Measurements from ENCODE around the gene NAALADL2.

NAALADL2 gene

GRCh38 chr3:174859756-174860155, 622 bp downstream of the NAALADL2 start:
- no peak for TF ChIP-seq CTCF (IDR thresholded peaks at IDR 0.05; ENCODE audit: control extremely low read depth, extremely low read depth, low read depth, missing control alignments)
- ChIA-PET CTCF (no interaction called here), POLR2A (no interaction called here)
- no peak for DNase-seq (ENCODE audit: extremely low spot score)

- DNase-seq (ENCODE audit: extremely low spot score), result no peak
- ChIA-PET POLR2A (no interaction called here), CTCF (interaction anchor here (1.7 to 2.4 kb wide), 2 partner anchors 10 to 14 kb away, joined by 5 read pairs; no protein-coding TSS in a partner anchor)
These were observed 3.0 kb downstream of the NAALADL2 start for GRCh38 chr3:174862101-174862500.

GRCh38 chr3:174862666-174863065, 3.5 kb downstream of the NAALADL2 start:
- POLR2A ChIA-PET, result no interaction called here
- DNase-seq (ENCODE audit: extremely low spot score), result no peak
- CTCF ChIA-PET, result interaction anchor here (1.6 to 2.4 kb wide), 3 partner anchors 10 to 15 kb away, joined by 3 to 5 read pairs (median 5); no protein-coding TSS in a partner anchor
- no peak for TF ChIP-seq CTCF (IDR thresholded peaks at IDR 0.05; ENCODE audit: control extremely low read depth, extremely low read depth, low read depth, missing control alignments)

More at GRCh38 chr3:174862101-174862500, 3.0 kb downstream of the NAALADL2 start:
- no peak for TF ChIP-seq CTCF (IDR thresholded peaks at IDR 0.05; ENCODE audit: control extremely low read depth, extremely low read depth, low read depth, missing control alignments)

GRCh38 chr3:174863488-174863887, 4.4 kb downstream of the NAALADL2 start:
- CTCF ChIA-PET, result interaction anchor here (1.6 to 2.4 kb wide), 3 partner anchors 9 to 15 kb away, joined by 3 to 5 read pairs (median 5); no protein-coding TSS in a partner anchor
- no peak for DNase-seq (ENCODE audit: extremely low spot score)
- POLR2A ChIA-PET, result no interaction called here
- no peak for TF ChIP-seq CTCF (IDR thresholded peaks at IDR 0.05; ENCODE audit: control extremely low read depth, extremely low read depth, low read depth, missing control alignments)

GRCh38 chr3:174869448-174869847, 10.3 kb downstream of the NAALADL2 start:
- TF ChIP-seq CTCF (IDR thresholded peaks at IDR 0.05; ENCODE audit: control extremely low read depth, extremely low read depth, low read depth, missing control alignments), result no peak
- POLR2A ChIA-PET, result no interaction called here
- DNase-seq (ENCODE audit: extremely low spot score), result no peak
- CTCF ChIA-PET, result no interaction called here

- ChIA-PET POLR2A (no interaction called here), CTCF (no interaction called here)
- TF ChIP-seq CTCF (IDR thresholded peaks at IDR 0.05; ENCODE audit: control extremely low read depth, extremely low read depth, low read depth, missing control alignments), result no peak
- no peak for DNase-seq (ENCODE audit: extremely low spot score)
These were observed 14.9 kb downstream of the NAALADL2 start for GRCh38 chr3:174873832-174874657.

Data from GM10248 (cell line).